ENCODE measurements around the gene CLN5.
"Not testable (repeated sequence)": the region's sequence is repeated elsewhere in the genome, so short reads cannot be mapped to it uniquely, and the experiment has no call there.

Gene CLN5

DNA sequence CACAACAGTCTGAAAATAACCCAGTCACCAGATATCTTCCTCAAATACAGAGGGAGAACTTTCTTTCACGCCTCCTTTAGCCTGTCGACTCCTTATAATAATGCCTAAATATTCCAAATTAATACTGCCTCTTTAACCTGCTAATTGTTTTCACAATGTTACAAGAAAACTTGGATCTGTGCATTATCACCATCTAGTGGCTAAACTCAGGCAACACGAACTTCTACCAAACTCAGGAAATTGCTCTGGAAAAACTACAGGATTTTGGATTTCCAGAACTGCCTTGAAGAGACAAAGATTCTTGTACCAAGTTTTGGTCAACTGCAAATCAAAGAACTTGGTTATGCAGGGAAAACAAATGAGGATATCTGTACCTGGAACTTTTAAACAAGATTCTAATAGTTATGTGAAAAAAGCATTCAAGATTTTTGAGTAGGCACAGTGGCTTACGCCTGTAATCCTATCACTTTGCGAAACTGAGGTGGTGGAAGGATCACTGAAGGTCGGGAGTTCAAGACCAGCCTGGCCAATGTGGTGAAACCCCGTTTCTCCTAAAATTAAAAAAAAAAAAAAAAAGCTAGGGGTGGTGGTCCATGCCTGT, 10.8 kb downstream of the CLN5 start:
- H3K27me3 ChIP-seq (ENCODE audit: insufficient read depth, low read depth, severe bottlenecking): no peaks in the 10 kb centered on the region
- TF ChIP-seq, protein P1, sequence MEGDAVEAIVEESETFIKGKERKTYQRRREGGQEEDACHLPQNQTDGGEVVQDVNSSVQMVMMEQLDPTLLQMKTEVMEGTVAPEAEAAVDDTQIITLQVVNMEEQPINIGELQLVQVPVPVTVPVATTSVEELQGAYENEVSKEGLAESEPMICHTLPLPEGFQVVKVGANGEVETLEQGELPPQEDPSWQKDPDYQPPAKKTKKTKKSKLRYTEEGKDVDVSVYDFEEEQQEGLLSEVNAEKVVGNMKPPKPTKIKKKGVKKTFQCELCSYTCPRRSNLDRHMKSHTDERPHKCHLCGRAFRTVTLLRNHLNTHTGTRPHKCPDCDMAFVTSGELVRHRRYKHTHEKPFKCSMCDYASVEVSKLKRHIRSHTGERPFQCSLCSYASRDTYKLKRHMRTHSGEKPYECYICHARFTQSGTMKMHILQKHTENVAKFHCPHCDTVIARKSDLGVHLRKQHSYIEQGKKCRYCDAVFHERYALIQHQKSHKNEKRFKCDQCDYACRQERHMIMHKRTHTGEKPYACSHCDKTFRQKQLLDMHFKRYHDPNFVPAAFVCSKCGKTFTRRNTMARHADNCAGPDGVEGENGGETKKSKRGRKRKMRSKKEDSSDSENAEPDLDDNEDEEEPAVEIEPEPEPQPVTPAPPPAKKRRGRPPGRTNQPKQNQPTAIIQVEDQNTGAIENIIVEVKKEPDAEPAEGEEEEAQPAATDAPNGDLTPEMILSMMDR (IDR thresholded peaks at IDR 0.05; ENCODE audit: low read depth, low read length): peak; percentile 25; the same call in 1 of the 2 replicates
- no peak for DNase-seq
- H3K27ac ChIP-seq: no peak overlapping the region
- H3K9me3 ChIP-seq (ENCODE audit: severe bottlenecking): no peaks in the 10 kb centered on the region
- no peaks in the 10 kb centered on the region; the same call in 1 of the 2 replicates for H3K36me3 ChIP-seq
- no peak overlapping the region for H3K4me3 ChIP-seq (ENCODE audit: low read depth, low read length)

DNA sequence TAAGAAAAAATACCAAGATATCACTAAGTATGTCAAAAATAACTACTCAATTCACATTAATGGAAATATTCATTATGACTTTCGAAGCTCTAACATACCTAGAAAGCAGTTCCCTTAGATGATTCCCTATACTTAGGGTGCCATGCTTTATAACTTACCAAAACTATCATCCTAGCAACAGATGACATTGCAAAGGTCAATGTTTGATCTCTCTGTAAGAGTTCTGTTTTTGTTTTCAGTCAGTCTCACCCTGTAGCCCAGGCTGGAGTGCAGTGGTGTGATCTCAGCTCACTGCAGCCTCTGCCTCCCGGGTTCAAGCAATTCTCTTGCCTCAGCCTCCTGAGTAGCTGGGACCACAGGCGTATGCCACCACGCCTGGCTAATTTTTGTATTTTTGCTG, 16.5 kb downstream of the CLN5 start:
- H3K27ac ChIP-seq; H3K27me3 ChIP-seq (ENCODE audit: insufficient read depth, low read depth, severe bottlenecking); H3K4me3 ChIP-seq (ENCODE audit: low read depth, low read length); H3K9me3 ChIP-seq (ENCODE audit: severe bottlenecking); DNase-seq: not testable (repeated sequence)
- peaks cover 11% of the 10 kb centered on the region; the same call in 1 of the 2 replicates for H3K36me3 ChIP-seq

DNA sequence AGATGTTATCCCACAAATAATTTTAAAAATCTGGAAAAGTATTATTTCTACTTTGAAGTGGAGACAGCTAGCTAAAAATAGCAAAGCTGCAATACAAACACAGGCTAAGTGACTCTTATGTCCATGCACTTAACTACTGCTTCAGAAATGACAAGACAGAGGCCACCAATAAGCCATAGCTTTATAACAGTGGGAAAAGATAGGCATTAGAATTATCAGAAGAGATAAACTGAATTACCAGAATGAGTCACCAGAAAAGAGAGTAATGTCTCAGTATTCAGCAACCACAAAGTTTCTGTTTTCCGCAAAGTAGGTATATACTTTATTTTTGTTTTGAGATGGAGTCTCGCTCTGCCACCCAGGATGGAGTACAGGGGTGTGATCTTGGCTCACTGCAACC, 17.1 kb downstream of the CLN5 start:
- Histone ChIP-seq H3K4me3 (ENCODE audit: low read depth, low read length) (no peak overlapping the region), H3K27ac (no peak overlapping the region), H3K36me3 (peaks cover 15% of the 10 kb centered on the region), H3K9me3 (ENCODE audit: severe bottlenecking) (no peaks in the 10 kb centered on the region), H3K27me3 (ENCODE audit: insufficient read depth, low read depth, severe bottlenecking) (no peaks in the 10 kb centered on the region)
- TF ChIP-seq, protein P1 (IDR thresholded peaks at IDR 0.05; ENCODE audit: low read depth, low read length): no peak
- no peak for DNase-seq

DNA sequence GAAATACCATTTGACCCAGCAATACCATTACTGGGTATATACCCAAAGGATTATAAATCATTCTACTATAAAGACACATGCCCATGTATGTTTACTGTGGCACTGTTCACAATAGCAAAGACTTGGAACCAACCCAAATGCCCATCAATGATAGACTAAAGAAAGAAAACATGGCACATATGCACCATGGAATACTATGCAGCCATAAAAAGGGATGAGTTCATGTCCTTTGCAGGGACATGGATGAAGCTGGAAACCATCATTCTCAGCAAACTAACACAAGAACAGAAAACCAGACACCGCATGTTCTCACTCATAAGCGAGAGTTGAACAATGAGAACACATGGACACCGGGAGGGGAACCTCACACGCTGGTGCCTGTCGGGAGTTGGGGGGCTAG, 17.8 kb downstream of the CLN5 start:
- H3K9me3 ChIP-seq (ENCODE audit: severe bottlenecking); H3K4me3 ChIP-seq (ENCODE audit: low read depth, low read length); DNase-seq; H3K27ac ChIP-seq; H3K27me3 ChIP-seq (ENCODE audit: insufficient read depth, low read depth, severe bottlenecking): not testable (repeated sequence)
- H3K36me3 ChIP-seq: peaks cover 19% of the 10 kb centered on the region

DNA sequence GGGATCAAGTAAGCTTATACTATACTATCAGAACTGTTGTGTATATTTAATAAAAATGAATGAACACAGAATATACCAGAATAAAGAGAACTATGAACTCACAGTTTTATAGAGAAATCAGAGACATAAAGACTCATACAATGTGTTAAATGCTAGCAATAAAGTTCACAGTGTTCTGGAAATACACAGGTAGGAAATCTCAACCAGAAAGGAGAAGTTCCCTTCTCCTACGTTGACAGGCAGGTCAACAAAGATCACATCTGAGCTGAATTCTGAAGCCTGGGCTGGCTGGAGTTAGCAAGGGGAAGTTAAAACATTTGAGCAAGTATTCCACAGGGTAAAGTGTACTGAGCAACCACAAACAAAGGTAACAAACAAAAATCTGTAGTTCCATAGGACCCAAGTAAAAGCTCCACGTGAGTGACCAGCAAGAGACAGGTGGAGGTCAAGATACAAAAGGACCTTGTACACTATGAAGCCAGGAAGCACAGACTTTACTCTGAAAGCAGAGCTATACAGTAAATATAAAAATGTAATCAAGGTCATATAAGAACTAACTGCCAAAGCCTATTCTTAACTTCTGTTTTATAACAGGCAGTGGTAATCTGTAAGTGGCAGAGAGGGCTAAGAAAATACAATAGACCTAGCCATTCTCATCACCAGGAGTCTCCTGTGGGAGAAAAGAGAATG, 22.1 kb downstream of the CLN5 start:
- no peaks in the 10 kb centered on the region for H3K9me3 ChIP-seq (ENCODE audit: severe bottlenecking)
- TF ChIP-seq, protein P1 (IDR thresholded peaks at IDR 0.05; ENCODE audit: low read depth, low read length): no peak

DNA sequence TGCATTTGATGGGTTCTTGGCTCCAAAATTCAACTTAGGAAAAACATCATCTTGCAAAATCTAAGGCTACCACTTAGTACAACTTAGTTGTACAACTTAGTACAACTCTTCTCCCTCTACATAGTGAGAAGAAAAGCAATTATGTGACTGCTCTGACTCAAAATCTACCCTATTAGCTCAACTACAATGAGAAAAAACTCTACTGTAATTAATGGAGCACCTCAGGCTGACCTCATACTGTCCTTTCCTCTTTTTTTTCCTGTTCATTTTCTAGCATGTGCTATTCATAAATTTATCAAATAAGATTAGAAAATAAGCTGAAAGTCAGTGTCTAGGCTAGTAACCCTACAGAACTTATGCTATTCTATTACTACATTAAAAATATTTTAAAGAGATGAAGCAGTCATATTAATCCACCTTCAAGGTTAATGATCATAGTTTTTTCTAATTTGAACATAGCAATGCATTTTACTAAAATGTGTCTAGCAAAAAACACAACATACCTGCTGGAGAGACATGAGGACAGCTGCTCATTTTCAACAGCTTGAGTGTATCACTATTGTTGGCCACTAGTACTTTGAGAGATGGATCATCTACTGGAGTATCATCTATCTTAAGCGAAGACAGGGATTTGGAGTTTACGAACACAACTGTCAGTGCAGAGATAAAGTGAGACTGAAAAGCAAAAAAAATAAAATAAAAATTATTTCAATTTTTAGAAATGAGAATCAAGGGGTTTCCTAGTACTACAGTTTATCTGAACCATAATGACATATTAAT, 23.2 kb downstream of the CLN5 start:
- TF ChIP-seq, protein P1 (IDR thresholded peaks at IDR 0.05; ENCODE audit: low read depth, low read length): no peak
- no peak for DNase-seq
- H3K4me3 ChIP-seq (ENCODE audit: low read depth, low read length): no peak overlapping the region
- peaks cover 32% of the 10 kb centered on the region for H3K36me3 ChIP-seq
- H3K27me3 ChIP-seq (ENCODE audit: insufficient read depth, low read depth, severe bottlenecking): no peaks in the 10 kb centered on the region
- H3K9me3 ChIP-seq (ENCODE audit: severe bottlenecking): no peaks in the 10 kb centered on the region
- H3K27ac ChIP-seq: no peak overlapping the region

More for the DNA sequence above, 22.1 kb downstream of the CLN5 start:
- Histone ChIP-seq H3K36me3 (peaks cover 36% of the 10 kb centered on the region), H3K27me3 (ENCODE audit: insufficient read depth, low read depth, severe bottlenecking) (no peaks in the 10 kb centered on the region), H3K27ac (no peak overlapping the region), H3K4me3 (ENCODE audit: low read depth, low read length) (no peak overlapping the region)
- no peak for DNase-seq
